PFSK-1 (cell line): ENCODE data around the gene FBXL19.

Experiments used
- FOXP2 ChIP-seq: optimal IDR thresholded peaks from 2 replicates; pipeline ENCODE3; 2011; ENCODE audit warnings: borderline replicate concordance, control low read depth, inconsistent platforms; ENCODE audit not compliant: insufficient read depth; ENCODE audit errors: extremely low read length, extremely low read depth
- POLR2AphosphoS5 ChIP-seq: IDR thresholded peaks from 2 replicates; pipeline ENCODE4 v1.6.1; 2012; ENCODE audit warnings: low read depth, mild to moderate bottlenecking, control low read depth, low read length, moderate library complexity
- SIN3A ChIP-seq: IDR thresholded peaks from 2 replicates; pipeline ENCODE4 v1.6.1; 2012; ENCODE audit warnings: mild to moderate bottlenecking, low read length, moderate library complexity, borderline replicate concordance; ENCODE audit not compliant: insufficient read depth
- TAF1 ChIP-seq: IDR thresholded peaks from 2 replicates; pipeline ENCODE4 v1.6.1; 2012; ENCODE audit warnings: low read length, control low read depth, borderline replicate concordance; ENCODE audit not compliant: insufficient read depth
- TF ChIP-seq, protein P1 (sequence below), 2 experiments: IDR thresholded peaks; 2 replicates each; pipeline versions ENCODE4 v1.6.1 to v1.8.0; 2011 to 2012; ENCODE audit warnings: low read depth in 2 of 2, low read length in 2 of 2, control low read depth in 1 of 2, inconsistent platforms in 1 of 2, mild to moderate bottlenecking in 1 of 2, moderate library complexity in 1 of 2; ENCODE audit not compliant: insufficient read depth in 1 of 2

The FBXL19 gene

DNA sequence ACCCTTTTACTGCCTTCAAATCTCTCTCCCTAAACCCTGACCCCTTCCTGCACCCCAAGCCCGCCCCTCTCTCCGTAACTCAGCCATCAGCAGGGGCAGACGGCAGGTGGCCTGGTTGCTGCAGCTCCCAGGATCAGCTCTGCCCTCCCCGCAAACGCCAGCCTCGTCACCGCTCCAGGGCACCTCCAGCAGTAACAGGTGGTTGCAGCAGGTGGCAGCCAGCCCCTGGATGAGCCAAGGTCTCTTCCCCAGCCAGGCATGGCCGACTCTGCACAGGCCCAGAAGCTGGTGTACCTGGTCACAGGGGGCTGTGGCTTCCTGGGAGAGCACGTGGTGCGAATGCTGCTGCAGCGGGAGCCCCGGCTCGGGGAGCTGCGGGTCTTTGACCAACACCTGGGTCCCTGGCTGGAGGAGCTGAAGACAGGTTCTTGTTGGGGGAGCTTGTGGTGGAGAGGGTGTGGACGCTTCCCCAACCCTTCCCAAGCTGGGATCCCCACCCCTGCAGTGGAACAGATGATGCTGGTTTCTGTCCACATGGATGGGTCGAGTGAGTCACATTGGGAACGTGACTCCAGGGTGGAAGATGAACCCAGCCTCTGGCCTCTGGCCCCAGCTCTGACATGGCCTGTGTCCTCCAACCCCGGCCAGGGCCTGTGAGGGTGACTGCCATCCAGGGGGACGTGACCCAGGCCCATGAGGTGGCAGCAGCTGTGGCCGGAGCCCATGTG is 62.2 kb downstream of the FBXL19 start:
- TF ChIP-seq POLR2AphosphoS5 (no peak), FOXP2 (no peak), SIN3A (no peak), TAF1 (no peak)
- TF ChIP-seq, protein P1, sequence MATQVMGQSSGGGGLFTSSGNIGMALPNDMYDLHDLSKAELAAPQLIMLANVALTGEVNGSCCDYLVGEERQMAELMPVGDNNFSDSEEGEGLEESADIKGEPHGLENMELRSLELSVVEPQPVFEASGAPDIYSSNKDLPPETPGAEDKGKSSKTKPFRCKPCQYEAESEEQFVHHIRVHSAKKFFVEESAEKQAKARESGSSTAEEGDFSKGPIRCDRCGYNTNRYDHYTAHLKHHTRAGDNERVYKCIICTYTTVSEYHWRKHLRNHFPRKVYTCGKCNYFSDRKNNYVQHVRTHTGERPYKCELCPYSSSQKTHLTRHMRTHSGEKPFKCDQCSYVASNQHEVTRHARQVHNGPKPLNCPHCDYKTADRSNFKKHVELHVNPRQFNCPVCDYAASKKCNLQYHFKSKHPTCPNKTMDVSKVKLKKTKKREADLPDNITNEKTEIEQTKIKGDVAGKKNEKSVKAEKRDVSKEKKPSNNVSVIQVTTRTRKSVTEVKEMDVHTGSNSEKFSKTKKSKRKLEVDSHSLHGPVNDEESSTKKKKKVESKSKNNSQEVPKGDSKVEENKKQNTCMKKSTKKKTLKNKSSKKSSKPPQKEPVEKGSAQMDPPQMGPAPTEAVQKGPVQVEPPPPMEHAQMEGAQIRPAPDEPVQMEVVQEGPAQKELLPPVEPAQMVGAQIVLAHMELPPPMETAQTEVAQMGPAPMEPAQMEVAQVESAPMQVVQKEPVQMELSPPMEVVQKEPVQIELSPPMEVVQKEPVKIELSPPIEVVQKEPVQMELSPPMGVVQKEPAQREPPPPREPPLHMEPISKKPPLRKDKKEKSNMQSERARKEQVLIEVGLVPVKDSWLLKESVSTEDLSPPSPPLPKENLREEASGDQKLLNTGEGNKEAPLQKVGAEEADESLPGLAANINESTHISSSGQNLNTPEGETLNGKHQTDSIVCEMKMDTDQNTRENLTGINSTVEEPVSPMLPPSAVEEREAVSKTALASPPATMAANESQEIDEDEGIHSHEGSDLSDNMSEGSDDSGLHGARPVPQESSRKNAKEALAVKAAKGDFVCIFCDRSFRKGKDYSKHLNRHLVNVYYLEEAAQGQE (IDR thresholded peaks at IDR 0.05; ENCODE audit: insufficient read depth in 1 of 2, low read depth in 2 of 2, low read length in 2 of 2) = no peak

DNA sequence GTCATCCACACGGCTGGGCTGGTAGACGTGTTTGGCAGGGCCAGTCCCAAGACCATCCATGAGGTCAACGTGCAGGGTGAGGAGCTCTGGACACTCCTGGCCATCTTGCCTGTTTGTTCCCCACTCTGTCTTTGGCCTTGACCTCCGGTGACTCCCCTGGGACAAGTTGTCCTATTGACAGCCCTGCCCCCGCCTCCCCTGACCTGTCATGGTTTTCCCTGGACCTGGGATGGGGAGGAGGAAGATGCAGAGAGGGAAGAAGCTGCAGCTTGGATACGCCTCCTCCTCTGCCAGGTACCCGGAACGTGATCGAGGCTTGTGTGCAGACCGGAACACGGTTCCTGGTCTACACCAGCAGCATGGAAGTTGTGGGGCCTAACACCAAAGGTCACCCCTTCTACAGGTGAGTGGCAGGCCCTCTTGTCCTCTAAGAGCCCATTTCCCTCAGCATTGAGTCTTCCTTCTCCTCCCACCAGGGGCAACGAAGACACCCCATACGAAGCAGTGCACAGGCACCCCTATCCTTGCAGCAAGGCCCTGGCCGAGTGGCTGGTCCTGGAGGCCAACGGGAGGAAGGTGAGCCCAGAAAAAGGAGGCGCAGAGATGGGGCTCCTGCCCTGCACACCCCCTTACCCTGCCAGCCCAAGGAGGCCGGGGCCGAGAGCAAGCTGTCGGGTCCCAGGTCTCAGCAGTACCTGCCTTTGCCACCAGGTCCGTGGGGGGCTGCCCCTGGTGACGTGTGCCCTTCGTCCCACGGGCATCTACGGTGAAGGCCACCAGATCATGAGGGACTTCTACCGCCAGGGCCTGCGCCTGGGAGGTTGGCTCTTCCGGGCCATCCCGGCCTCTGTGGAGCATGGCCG is 63.0 kb downstream of the FBXL19 start:
- TF ChIP-seq TAF1 (no peak), POLR2AphosphoS5 (no peak), SIN3A (no peak), FOXP2 (no peak)
- TF ChIP-seq, protein P1 (IDR thresholded peaks at IDR 0.05; ENCODE audit: insufficient read depth in 1 of 2, low read depth in 2 of 2, low read length in 2 of 2) = no peak

DNA sequence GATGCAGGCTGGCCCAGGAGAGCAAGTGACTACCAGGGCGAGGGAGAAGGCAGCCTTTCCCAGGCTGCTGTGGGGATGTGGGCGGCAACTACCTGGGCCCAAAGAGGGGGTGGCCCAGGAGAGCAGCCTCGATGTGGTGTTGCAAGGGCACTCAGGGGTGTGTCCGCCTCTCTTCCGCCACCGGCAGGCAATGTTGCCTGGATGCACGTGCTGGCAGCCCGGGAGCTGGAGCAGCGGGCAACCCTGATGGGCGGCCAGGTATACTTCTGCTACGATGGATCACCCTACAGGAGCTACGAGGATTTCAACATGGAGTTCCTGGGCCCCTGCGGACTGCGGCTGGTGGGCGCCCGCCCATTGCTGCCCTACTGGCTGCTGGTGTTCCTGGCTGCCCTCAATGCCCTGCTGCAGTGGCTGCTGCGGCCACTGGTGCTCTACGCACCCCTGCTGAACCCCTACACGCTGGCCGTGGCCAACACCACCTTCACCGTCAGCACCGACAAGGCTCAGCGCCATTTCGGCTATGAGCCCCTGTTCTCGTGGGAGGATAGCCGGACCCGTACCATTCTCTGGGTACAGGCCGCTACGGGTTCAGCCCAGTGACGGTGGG is 64.3 kb downstream of the FBXL19 start:
- TF ChIP-seq TAF1 (no peak), SIN3A (no peak), FOXP2 (no peak), POLR2AphosphoS5 (no peak)
- TF ChIP-seq, protein P1 (IDR thresholded peaks at IDR 0.05; ENCODE audit: insufficient read depth in 1 of 2, low read depth in 2 of 2, low read length in 2 of 2) = no peak

DNA sequence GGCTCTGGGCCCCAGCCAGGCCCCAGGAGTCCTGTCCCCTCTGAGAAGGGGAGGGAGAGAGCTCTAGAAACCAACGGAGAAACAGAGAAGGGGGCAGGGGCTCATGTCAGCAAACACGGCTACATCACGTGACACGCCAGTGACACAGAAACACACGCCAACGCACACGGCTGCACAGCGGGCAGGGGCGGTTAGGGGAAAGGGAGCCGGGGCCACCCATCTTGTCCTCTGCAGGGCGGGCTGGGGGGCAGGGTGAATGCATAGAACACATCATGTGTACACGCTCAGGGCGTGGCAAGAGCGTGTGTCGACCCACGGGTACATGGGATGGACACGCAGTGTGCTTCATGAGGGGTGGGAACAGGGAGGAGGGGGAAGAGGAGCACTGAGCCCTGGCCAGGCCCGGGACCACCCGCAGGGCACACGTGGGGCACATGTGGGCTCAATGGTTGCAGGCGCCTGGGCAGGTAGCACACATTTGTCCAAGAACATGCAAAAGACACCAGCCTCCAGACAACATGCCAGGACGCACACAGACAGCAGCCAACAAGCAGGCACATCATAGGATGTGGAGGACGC is 66.2 kb downstream of the FBXL19 start:
- TF ChIP-seq, protein P1 (IDR thresholded peaks at IDR 0.05; ENCODE audit: insufficient read depth in 1 of 2, low read depth in 2 of 2, low read length in 2 of 2) = no peak
- no peak for TF ChIP-seq TAF1
